Gastrocnemius medialis (tissue), 4 donors: ENCODE measurements around the gene CGREF1. TPM values are rescaled to one million over a fixed set of nuclear protein-coding genes. Genes with fewer than 3 reads are reported as not detected.
A peak's percentile ranks its signal among the peaks of the same experiment; 100 is the strongest.

Experiments used
- ATAC-seq, 2 donors: fragments of 150-250 bp; one replicate each; pipeline ENCODE4 v1.9.1; 2016
- DNase-seq, 2 donors: peaks; one replicate each; pipeline ENCODE4 v3.0.0-alpha.2; 2019
- H3K27ac ChIP-seq, 4 donors: fragments of 200-600 bp; sonication (generic); 1 replicate in 1 of 4; 2 replicates in 3 of 4; pipeline ENCODE4 v1.5.1; 2016 to 2018; ENCODE audit warnings: mild to moderate bottlenecking in 2 of 4, moderate library complexity in 1 of 4
- H3K27me3 ChIP-seq, 3 donors: fragments of 200-600 bp; sonication (generic) in 2 of 3; 1 replicate in 1 of 3; 2 replicates in 2 of 3; pipeline versions ENCODE4 v1.5.1 to v1.6.0; 2016 to 2019; ENCODE audit warnings: mild to moderate bottlenecking in 1 of 3, moderate library complexity in 1 of 3
- H3K36me3 ChIP-seq, 2 donors: fragments of 200-600 bp; sonication (generic) in 1 of 2; one replicate each; pipeline ENCODE4 v1.5.1; 2017 to 2018
- H3K4me1 ChIP-seq, 2 donors: fragments of 200-600 bp; sonication (generic) in 1 of 2; one replicate each; pipeline ENCODE4 v1.5.1; 2016 to 2017; ENCODE audit warnings: mild to moderate bottlenecking in 2 of 2
- H3K4me3 ChIP-seq, 4 donors: fragments of 200-600 bp; sonication (generic) in 3 of 4; 1 replicate in 1 of 4; 2 replicates in 3 of 4; pipeline ENCODE4 v1.5.1; 2016 to 2019; ENCODE audit warnings: mild to moderate bottlenecking in 2 of 4
- H3K9me3 ChIP-seq, 3 donors: fragments of 200-600 bp; sonication (generic) in 2 of 3; 1 replicate in 1 of 3; 2 replicates in 2 of 3; pipeline ENCODE4 v1.5.1; 2016 to 2019
- CTCF ChIP-seq, 5 experiments: fragments of 450-650 bp in 3 of 5; fragments of 200-600 bp in 2 of 5; sonication (generic) in 2 of 5; IDR thresholded peaks in 4 of 5; conservative IDR thresholded peaks in 1 of 5; 1 replicate in 4 of 5; 2 replicates in 1 of 5; pipeline ENCODE4 v1.5.1; 2016 to 2019; ENCODE audit warnings: antibody characterized with exemption in 5 of 5, mild to moderate bottlenecking in 3 of 5, moderate library complexity in 3 of 5
- POLR2A ChIP-seq, 2 donors: fragments of 450-650 bp; IDR thresholded peaks; one replicate each; pipeline ENCODE4 v1.6.1; 2017; ENCODE audit warnings: antibody characterized with exemption in 2 of 2, mild to moderate bottlenecking in 2 of 2, moderate library complexity in 2 of 2
- in situ Hi-C, 4 donors: fragments of 200-750 bp; cut with MboI; loops; one replicate each; pipeline versions ENCODE4 v1.15.0 to v1.8.0; 2017; ENCODE audit warnings: low sequenced_read_pairs in 4 of 4
- intact Hi-C: fragments of 100-400 bp; cut with DNase I; formaldehyde crosslinking; loops from one replicate; pipeline ENCODE4 v1.15.1; 2023; ENCODE audit warnings: low total_unique reads
- total RNA-seq, 4 donors: library from RNA; depleted of rRNA; stranded (reverse); fragments of >200 nt; gene quantifications; one replicate each; pipeline versions ENCODE4 v1.1.0 to v1.2.3, GENCODE V29; 2016

The CGREF1 gene
- total RNA-seq, 4 donors from 2014 or later, result 1.2 to 7.1 (median 4.3) TPM

GRCh38 chr2:27086724-27087593, 32.0 kb downstream of the CGREF1 start, which contains the start of gene KHK:
TSS of gene KHK (plus strand) at chr2:27086772. CDS start at chr2:27087260, 488 bp downstream.
- Histone ChIP-seq H3K4me1 (peaks cover 19 to 34% of the 10 kb centered on the region in 2 donors), H3K27me3 (no peaks in the 10 kb centered on the region), H3K9me3 (no peaks in the 10 kb centered on the region), H3K27ac (peak within 1 kb of the TSS; percentile 88 to 97 (median 94)), H3K4me3 (peak within 1 kb of the TSS; percentile 70 to 95 (median 86)), H3K36me3 (no peaks in the 10 kb centered on the region)
- no peak for ATAC-seq
- intact Hi-C loops, result loop anchor here (1.0 to 10.0 kb wide), 5 partner anchors 16 to 288 kb away; partner anchors contain the start of genes ATRAID, EIF2B4, OST4 and SLC5A6
- TF ChIP-seq CTCF (IDR thresholded peaks at IDR 0.05 in 4 of 5, conservative IDR thresholded peaks at IDR 0.05 in 1 of 5) (no peak), POLR2A (IDR thresholded peaks at IDR 0.05) (no peak)
- DNase-seq, result peak in 1 of 2 donors; percentile 41
- in situ Hi-C loops, result loop anchor here (5.0 to 10.0 kb wide), 3 partner anchors 52 to 122 kb away; partner anchors contain the start of genes TMEM214 (in 3 of the 4) and MAPRE3 (in 1 of the 4)

- in situ Hi-C loops, result loop anchor here (5.0 to 10.0 kb wide), 3 partner anchors 51 to 121 kb away; partner anchors contain the start of genes TMEM214 (in 3 of the 4) and MAPRE3 (in 1 of the 4)
- Histone ChIP-seq H3K27me3 (no peaks in the 10 kb centered on the region), H3K36me3 (no peaks in the 10 kb centered on the region), H3K4me1 (peaks cover 26 to 41% of the 10 kb centered on the region in 2 donors), H3K27ac (peak overlapping the region; percentile 88 to 97 (median 94)), H3K9me3 (no peaks in the 10 kb centered on the region), H3K4me3 (peak overlapping the region; percentile 70 to 95 (median 86))
- ATAC-seq, result peak; percentile 84 to 87
- intact Hi-C loops, result loop anchor here (1.0 to 10.0 kb wide), 5 partner anchors 15 to 289 kb away; partner anchors contain the start of genes ATRAID, EIF2B4, OST4 and SLC5A6
- DNase-seq, result peak; percentile 88 to 93
- TF ChIP-seq POLR2A (IDR thresholded peaks at IDR 0.05), result peak; percentile 74 to 89
- TF ChIP-seq CTCF (IDR thresholded peaks at IDR 0.05 in 4 of 5, conservative IDR thresholded peaks at IDR 0.05 in 1 of 5), result peak; percentile 77 to 99 (median 98)
These were observed 32.7 kb downstream of the CGREF1 start for GRCh38 chr2:27086090-27086723.

- Histone ChIP-seq H3K27ac (peak overlapping the region; percentile 88 to 97 (median 94)), H3K4me1 (peaks cover 26 to 45% of the 10 kb centered on the region in 2 donors), H3K36me3 (no peaks in the 10 kb centered on the region), H3K4me3 (peak overlapping the region; percentile 70 to 95 (median 86)), H3K27me3 (no peaks in the 10 kb centered on the region), H3K9me3 (no peaks in the 10 kb centered on the region)
- DNase-seq (peak; percentile 63 to 84), ATAC-seq (peak; percentile 53 to 59)
- intact Hi-C loops, result loop anchor here (1.0 to 10.0 kb wide), 6 partner anchors 14 to 289 kb away; partner anchors contain the start of genes ATRAID, EIF2B4, OST4 and SLC5A6
- TF ChIP-seq POLR2A (IDR thresholded peaks at IDR 0.05), result peak in 1 of 2 donors; percentile 40
- TF ChIP-seq CTCF (IDR thresholded peaks at IDR 0.05 in 4 of 5, conservative IDR thresholded peaks at IDR 0.05 in 1 of 5), result peak in 4 of 5 experiments; percentile 13 to 70 (median 44)
- in situ Hi-C loops, result loop anchor here (5.0 to 10.0 kb wide), 3 partner anchors 51 to 121 kb away; partner anchors contain the start of genes TMEM214 (in 3 of the 4) and MAPRE3 (in 1 of the 4)
These were observed 33.2 kb downstream of the CGREF1 start for GRCh38 chr2:27085673-27086089.

- no peaks in the 10 kb centered on the region for H3K27me3 ChIP-seq
- H3K27ac ChIP-seq, result peak overlapping the region; percentile 88 to 97 (median 94)
- in situ Hi-C loops (loop anchor here (5.0 to 10.0 kb wide), 3 partner anchors 50 to 120 kb away; partner anchors contain the start of genes TMEM214 (in 3 of the 4) and MAPRE3 (in 1 of the 4)), intact Hi-C loops (loop anchor here (2.0 to 10.0 kb wide), 3 partner anchors 53 to 290 kb away; partner anchors contain the start of genes EIF2B4, SNX17 and TMEM214)
- peak overlapping the region; percentile 70 to 95 (median 86) for H3K4me3 ChIP-seq
- H3K9me3 ChIP-seq, result no peaks in the 10 kb centered on the region
- no peaks in the 10 kb centered on the region for H3K36me3 ChIP-seq
- no peak for TF ChIP-seq POLR2A (IDR thresholded peaks at IDR 0.05)
- peak in 1 of 5 experiments; percentile 8 for TF ChIP-seq CTCF (IDR thresholded peaks at IDR 0.05 in 4 of 5, conservative IDR thresholded peaks at IDR 0.05 in 1 of 5)
- ATAC-seq, result no peak
- H3K4me1 ChIP-seq, result peaks cover 26 to 47% of the 10 kb centered on the region in 2 donors
- DNase-seq, result no peak
These were observed 33.8 kb downstream of the CGREF1 start for GRCh38 chr2:27085062-27085672.
